GOT3 (cell line): ENCODE measurements around the gene WDR46.
"Not testable (repeated sequence)": the region's sequence is repeated elsewhere in the genome, so short reads cannot be mapped to it uniquely, and the experiment has no call there.

Experiments used
- DNase-seq: peaks from one replicate; lab custom pipeline; 2025; ENCODE audit warnings: mixed read lengths; lab: John Stamatoyannopoulos, UW

Gene WDR46

DNA sequence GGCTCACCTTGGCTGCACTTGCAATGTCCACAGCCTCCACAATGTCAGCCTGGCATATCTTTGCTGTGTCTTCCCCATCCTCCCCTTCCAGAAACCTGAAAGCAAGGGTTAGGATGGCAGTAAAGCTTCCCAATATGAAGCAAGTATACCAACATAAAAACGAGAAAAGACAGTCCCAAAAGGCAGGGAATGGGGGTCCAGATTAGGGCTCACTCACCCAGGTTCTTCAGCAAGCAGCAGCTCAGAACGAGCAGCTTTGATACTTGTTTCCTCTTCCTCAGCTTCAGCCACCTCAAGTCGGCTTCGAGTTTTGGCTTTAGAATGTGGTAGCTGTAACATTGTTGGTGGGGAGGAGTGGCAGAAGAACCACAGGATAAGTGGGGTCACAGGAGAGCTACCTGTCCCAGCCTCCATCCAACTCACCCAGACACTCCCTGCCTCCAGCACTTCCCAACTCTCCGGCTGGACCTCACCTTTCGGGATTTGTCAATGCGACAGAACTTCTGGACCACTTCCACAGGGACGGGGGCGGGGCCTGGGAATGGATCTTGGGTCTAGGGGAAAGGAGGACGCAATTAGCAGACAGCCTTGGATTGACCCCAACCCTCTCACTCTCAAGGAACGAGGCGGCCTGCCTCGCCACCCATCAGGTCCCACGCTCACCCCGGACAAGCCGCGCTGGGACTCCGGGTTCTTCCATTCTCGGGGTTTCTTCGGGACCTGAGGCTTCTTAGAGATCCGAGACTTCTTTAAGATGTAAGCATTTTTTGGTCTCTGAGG, 708 bp downstream of the WDR46 start:
- DNase-seq: no peak

DNA sequence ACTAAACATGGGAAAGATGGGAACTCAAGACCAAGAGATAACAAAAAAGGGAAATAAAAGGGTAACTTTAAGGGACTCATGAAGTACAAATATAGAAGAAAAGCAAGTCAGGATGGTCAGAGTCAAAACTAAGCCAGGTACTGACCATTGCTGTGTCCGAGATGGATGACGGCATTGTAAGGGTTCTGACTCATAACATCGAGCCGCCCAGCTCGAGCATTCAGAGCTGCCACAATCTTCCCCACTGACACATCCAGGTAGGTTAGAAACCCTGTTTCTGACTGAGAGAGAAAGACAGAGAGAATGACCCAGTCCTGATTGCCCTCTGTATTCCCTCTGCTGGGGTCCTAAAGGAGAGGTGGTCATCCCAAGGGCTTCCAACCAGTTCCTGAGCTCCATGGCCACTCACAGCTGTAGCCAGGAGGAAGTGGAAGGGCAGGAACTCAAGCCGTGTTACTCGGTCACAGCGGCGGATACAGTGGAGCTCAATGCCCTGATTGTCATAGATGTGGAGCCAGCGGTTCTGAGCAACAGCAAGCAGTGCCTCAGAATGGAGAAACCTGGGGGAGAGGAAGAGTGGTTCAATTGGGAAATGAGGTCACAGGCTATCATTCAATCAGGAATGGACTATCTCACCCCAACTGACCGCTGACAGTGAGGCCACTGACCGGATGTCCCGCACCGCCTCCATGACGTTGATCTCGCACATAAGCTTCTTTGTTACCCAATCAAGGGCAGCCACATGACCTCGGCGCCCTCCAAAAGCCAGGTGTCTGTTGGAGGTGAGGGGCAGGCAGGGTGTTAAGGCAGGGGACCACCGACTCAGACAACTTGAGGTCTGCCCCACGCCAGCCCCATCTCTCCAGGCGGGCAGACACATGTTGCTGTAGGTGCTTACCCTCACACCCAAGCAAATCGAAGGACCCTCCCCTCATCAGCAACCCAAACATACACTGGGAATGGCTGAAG, 1.8 kb downstream of the WDR46 start:
- no peak for DNase-seq

DNA sequence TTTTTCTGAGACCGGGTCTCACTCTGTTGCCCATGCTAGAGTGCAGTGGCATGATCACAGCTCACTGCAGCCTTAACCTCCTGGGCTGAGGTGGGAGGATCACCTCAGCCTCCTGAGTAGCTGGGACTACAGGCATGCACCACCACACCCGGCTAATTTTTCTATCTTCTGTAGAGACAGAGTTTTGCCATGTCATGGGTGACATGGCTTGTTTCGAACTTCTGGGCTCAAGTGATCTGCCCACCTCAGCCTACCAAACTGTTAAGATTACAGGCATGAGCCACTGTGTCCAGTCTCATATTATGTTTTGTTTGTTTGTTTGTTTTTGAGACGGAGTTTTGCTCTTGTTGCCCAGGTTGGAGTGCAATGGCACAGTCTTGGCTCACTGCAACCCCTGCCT, 3.8 kb downstream of the WDR46 start:
- not testable (repeated sequence) for DNase-seq

DNA sequence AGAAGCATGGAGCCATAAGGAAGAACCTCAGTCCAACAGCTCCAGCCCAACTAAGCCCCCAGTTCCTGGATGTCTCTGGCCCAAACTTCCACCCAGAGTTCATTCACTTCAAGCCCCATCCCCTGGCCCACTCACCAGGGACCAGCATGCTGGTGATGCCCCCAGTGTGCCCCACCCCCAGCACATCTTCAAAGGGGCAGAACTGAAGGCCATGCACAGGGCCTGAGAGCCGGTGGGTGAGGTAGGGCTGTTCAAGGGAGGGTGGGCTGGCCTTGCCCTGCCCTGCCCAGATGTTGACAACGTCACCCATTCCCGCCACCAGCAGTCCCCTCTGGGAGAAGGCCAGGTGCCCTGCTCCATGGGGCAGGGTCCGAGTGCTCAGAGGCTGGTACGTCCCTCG, 8.5 kb downstream of the WDR46 start:
- no peak for DNase-seq

DNA sequence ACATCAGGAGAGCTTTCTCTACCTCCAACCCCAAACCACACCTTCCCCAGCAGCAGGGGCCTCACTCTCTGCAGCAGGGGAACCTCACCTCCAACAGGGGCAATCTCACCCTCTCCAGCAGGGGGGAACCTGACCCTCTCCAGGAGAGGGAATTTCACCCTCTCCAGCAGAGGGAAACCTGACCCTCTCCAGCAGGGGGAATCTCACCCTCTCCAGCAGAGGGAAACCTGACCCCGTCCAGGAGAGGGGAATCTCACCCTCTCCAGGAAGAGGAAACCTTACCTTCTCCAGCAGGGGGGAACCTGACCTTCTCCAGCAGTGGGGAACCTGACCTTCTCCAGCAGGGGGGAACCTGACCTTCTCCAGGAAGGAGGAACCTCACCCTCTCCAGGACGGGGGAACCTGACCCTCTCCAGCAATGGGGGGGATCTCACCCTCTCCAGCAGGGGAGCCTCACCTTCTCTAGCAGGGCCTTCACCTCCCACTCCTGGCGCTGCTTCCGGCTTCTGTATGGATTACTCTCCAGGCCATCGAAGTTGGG, 9.0 kb downstream of the WDR46 start:
- no peak for DNase-seq

DNA sequence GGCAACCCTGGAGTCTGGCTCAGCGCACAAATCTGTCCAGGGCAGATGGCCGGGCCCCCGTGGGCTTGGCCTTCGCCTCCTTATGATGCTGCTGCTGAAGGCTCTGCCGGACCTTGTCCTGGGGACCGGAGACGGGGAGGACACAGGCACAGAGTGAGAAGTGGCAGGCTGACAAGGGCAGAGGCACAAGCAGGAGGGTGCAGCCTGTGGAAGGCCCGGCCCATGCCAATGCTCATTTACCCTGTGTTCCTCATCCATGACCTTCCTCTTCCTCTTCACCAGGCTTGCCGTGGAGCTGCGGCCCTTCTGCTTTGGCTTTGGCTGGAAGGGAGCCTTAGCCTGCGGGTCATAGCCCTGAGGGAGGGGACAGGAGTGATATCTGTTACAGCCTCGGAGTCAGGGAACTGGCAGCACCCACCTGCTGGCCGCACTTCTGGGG, 9.8 kb downstream of the WDR46 start:
- no peak for DNase-seq

DNA sequence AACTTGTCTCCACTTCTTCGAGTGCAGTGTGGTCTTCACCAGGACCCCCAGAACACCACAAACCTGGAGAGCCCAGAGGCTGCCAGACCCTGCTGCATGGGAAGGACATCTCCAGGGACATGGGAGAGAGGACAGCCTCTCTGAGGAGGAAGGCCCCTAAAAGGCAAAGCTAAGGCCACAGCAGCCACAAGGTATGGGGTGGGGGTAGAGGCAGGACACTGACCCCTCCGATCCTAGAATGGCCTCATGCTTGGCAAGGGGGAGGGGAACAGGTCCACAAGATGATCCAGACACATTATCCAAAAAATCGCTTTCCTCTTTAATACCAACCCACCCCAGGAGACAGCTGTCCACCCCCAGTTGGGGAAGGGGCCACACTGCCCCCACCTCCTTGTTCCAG, 10.2 kb downstream of the WDR46 start:
- no peak for DNase-seq

DNA sequence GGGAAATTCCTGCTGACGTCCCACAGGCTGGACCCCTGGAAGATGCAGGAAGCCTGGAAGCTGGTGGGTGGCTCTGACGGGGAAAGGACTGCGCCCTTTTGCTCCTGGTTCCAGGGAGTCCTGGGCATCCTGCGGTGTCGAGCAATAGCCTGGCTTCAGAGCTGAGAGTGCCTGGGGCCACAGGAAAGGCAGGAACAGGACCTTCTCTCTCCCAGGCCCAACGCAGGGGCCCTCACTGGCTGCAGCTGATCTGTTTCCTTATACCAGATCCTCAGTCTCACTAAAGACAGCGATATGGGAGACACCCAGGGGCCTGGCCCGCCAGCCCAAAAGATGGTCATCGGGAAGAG, 10.7 kb downstream of the WDR46 start:
- no peak for DNase-seq

DNA sequence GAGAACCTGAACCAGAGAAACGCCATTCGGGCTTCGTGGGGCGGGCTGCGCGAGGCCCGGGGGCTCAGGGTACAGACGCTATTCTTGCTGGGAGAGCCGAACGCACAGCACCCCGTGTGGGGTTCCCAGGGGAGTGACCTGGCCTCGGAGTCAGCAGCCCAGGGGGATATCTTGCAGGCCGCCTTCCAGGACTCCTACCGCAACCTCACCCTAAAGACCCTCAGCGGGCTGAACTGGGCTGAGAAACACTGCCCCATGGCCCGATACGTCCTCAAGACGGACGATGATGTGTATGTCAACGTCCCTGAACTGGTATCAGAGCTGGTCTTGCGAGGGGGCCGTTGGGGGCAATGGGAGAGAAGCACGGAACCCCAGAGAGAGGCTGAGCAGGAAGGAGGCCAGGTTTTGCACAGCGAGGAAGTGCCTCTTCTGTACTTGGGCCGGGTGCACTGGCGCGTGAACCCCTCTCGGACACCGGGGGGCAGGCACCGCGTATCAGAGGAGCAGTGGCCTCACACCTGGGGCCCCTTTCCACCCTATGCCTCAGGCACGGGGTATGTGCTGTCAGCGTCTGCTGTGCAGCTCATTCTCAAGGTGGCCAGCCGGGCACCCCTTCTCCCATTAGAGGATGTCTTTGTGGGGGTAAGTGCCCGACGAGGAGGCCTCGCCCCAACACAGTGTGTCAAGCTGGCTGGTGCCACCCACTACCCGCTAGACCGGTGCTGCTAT, 11.2 kb downstream of the WDR46 start:
- no peak for DNase-seq

DNA sequence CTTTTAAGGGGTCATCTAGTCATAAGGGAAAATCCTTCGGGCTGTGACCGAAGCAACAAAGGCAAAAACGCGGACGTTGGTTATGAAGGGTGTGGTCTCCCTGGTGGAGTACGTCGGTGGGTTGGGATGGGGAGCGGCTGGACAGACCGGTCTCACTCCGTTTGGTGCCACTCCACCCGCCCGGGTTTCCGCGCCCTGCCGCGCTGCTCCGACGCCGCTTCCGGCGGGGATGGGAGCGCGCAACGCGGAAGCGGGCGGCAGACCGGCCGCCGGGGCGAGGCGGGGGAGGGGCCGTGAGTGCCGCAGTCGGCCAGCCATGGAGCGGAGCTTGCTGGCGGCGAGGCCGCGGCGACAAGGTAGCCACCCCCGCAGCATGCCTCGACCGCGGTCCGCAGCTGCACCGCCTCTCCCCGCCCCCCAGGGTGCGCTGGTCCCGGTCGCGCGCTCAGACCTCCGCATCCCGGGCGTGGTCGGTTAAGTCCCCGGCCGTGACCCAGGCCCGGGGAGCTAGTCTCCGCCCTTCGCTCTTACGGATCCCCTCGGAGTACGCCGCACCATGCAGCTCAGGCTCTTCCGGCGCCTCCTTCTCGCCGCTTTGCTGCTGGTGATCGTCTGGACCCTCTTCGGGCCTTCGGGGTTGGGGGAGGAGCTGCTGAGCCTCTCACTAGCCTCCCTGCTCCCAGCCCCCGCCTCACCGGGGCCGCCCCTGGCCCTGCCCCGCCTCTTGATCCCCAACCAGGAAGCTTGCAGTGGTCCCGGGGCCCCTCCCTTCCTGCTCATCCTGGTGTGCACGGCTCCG, 12.0 kb downstream of the WDR46 start, which contains the start of gene B3GALT4:
TSS of gene B3GALT4 (plus strand) at position 260 of the 799 bp plus-strand sequence. CDS start at position 557, 297 bp downstream.
- DNase-seq: peak; percentile 26

DNA sequence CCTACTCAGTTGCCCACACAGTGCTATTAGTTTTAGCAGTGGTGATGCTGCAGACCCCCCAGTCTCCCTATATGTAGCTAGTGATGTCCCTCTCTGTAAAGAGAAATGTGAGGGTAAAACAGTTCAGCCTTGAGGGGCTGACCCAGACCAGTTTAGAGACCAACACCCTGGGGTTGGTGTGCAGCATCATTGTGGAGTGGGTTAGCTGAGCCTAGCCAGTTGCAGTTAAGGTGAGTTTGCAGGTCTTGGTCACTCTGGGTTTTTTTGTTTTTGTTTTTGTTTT, 12.5 kb downstream of the WDR46 start:
- DNase-seq: no peak

DNA sequence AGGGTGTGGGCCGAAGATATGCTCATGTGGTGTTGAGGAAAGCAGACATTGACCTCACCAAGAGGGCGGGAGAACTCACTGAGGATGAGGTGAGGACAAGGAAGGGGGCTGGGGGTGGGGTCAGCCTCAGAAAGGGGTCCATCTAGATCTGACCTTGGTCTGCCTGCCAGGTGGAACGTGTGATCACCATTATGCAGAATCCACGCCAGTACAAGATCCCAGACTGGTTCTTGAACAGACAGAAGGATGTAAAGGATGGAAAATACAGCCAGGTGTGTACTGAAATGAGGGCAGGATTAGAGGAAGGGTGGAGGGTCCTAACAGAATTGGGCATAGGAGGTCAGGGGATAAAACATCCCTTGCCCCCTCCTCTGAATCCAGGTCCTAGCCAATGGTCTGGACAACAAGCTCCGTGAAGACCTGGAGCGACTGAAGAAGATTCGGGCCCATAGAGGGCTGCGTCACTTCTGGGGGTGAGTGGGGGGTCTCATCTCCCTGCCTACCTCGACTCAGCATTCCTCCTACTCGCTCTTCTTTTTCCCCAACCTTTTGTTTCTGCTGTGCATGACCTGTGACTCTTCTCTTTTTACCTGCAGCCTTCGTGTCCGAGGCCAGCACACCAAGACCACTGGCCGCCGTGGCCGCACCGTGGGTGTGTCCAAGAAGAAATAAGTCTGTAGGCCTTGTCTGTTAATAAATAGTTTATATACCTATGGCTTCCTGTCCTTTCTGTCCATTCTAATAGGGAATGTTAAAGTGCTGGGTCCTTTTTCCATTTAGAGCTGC, 13.1 kb downstream of the WDR46 start:
- not testable (repeated sequence) for DNase-seq

DNA sequence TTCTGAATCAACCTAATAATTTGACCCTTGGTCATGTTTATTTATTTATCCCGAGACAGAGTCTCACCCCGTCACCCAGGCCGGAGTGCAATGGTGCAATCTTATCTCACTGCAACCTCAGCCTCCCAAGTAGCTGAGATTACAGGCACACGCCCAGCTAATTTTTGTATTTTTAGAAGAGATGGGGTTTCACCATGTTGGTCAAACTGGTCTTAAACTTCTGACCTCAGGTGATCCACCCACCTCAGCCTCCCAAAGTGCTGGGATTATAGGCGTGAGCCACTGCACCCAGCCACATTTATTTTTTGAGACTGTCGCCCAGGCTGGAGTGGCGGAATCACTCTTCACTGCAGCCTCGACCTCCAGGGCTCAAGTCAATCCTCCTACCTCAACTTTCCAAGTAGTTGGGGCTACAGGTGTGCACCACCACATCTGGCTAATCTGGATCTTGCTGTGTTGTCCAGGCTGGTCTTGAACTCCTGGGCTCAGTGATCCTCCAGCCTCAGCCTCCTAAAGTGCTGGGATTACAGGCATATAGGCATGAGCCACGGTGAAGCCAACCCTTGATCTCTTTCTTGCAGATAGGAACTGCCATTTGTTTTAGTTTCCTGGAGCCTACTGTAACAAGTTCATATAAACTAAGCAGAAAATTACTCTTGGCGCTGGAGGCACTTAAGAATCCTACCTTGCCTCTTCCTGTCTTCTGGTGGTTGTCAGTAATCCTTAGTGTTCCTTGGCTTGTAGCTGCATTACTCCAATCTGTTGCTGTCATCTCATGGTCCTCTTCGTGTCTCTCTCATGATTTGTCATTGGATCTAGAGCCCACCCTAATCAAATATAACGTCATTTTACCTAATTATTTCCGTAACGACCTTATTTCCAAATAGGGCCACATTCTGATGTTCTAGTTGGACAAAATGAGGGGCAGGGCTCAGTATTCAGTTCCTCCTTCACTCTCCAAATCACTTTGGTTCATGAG, 14.8 kb downstream of the WDR46 start:
- no peak for DNase-seq

DNA sequence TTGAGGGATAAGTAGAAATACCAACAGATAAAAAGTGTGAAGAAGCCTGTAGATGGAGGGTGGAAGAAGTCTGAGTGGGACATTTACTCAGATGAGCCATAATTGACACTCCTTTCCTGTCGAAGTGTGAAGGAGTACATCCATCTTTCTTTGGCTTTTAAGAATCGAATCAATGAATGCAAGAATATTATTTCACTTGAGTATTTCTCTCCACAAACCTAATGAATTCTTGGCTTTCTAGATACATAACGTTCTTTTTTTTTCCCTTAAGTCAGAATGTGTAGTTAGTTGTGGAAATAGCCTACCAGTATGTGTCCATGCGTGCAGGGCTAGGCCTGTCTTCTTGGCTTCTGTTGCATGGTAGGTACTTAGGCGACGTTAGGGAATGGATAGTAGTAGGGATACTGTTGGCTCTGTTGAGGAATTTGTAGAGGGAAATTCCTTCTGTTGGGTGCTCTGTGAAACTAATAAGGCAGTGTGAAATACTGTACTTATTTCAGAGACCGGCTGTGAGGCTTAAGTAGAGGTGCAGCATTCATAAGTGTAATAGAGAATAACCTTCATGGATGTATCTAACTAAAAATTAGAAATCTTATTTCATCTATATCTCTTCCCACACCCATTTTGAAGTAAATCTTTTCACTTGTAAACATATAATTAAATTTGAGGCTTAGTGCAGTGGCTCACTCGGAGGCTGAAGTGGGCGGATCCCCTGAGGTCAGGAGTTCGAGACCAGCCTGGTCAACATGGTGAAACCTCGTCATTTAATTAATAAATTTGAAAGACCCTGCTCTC, 15.7 kb downstream of the WDR46 start:
- DNase-seq: no peak

DNA sequence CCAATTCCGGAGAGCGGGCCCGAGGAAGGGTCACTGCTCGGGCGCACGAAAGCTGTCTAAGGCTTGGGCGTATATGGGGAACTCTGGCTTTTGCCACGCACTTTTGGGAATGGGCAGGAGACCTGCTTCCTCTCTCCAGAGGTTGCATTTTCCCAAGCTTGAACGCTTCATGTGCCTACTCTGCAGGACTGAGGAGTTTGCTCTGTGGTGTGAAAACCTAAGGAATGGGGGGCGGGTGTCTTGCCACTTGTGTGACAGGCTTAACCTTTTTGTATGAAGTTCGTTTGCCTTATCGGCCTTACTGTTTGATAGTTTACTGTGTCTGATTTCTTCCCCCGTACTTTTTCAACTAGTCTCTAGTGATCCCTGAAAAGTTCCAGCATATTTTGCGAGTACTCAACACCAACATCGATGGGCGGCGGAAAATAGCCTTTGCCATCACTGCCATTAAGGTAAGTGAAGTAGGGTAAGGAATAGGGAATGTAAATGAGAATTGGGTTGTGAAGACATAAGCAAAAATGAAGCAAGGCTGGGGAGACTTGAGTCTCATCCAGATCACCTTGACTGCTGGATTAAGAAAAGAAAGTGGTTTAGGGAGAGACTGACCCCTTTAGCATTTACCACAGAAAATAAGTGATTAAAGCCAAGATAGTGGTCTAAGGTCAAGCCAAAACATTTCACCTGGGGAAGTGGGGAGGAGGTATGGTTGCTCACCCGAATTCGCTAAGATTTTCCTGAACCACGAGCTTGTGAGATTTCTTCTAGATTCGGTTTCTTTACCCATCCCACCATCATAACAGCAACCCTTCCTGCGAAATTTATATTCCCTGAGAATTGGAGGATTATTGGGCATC, 16.5 kb downstream of the WDR46 start:
- DNase-seq: no peak

DNA sequence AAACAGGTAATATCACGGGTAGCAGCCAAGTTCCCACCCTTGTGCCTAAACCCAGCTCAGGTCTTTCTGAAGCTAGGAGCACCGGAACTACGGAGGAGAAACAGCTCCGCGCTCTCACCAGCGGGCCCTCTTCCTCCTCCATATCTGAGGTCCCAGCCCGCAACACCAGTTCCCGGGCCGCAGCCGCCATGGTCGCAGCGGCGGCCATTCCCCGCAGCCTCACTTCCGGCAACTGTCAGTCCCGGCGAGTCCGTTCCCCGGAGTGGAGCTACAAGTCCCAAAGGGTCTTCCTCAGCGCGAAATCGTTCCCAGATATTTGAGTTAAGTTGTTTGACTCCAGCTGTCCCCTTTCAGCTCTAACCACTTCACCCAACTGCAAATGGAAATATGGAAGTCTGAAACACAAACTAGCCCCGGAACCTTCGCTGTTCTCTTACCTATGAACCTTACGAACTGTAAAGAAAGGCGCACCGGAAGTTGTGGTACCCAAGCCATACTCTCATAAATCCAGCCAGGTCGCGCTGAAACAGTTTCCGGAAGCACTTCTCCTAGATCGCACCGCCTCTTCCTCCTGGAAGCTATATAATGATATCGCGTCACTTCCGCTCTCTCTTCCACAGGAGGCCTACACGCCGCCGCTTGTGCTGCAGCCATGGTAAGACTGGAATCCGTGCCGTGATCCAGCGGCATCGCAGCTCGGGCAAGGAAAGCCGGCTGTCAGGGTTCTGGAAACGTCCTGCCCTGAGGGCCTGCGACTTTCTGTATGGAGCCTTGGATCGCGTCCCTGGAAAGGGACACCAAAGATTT, 17.4 kb downstream of the WDR46 start, which contains the start of the genes RPS18 and VPS52:
TSS of gene RPS18 (plus strand) at position 608 of the 807 bp plus-strand sequence. CDS start at position 653, 45 bp downstream.
TSS of gene VPS52 (minus strand) at position 409 of the 807 bp plus-strand sequence. CDS start at position 208, 201 bp downstream.
- peak; percentile 80 for DNase-seq
